OCI-LY7 (cell line): ENCODE results near the gene AAK1. TPM values are rescaled to one million over a fixed set of nuclear protein-coding genes. Genes with fewer than 3 reads are reported as not detected.

Experiments
- BruUV-seq: library from RNA; stranded (reverse); fragments of 400-500 nt; replicated peaks from 2 replicates; lab custom pipeline; 2021; lab: Mats Ljungman, UMichigan
- CTCF ChIA-PET: fragments of 300-600 bp; sonication (Branson Sonifier 250); formaldehyde crosslinking; loops from one replicate; lab custom pipeline; 2022; ENCODE audit warnings: antibody characterized with exemption; ENCODE audit not compliant: unreplicated experiment; lab: Charles Lee
- POLR2A ChIA-PET: fragments of 300-600 bp; sonication (Branson Sonifier 250); formaldehyde crosslinking; loops from one replicate; lab custom pipeline; 2022; ENCODE audit warnings: antibody characterized with exemption; lab: Charles Lee
- DNase-seq: peaks from one replicate; pipeline ENCODE4 v3.0.0-alpha.2; 2015; ENCODE audit warnings: low spot score
- H2AFZ ChIP-seq: fragments of 200-600 bp; sonication (generic), shearing (Covaris generic); 2 replicates; pipeline ENCODE4 v1.6.1; 2014; ENCODE audit warnings: mild to moderate bottlenecking, antibody characterized with exemption, low read length, moderate library complexity
- H3K27ac ChIP-seq: fragments of 200-600 bp; sonication (generic); 2 replicates; pipeline ENCODE4 v1.5.1; 2014; ENCODE audit warnings: mixed run types, low read depth, mild to moderate bottlenecking, moderate library complexity, low read length, inconsistent platforms; ENCODE audit not compliant: poor library complexity, severe bottlenecking
- H3K36me3 ChIP-seq: fragments of 200-600 bp; sonication (generic); 2 replicates; pipeline ENCODE4 v1.6.1; 2014; ENCODE audit warnings: mild to moderate bottlenecking, antibody characterized with exemption, low read length, moderate library complexity, mixed read lengths; ENCODE audit not compliant: insufficient read depth
- H3K4me1 ChIP-seq: fragments of 200-600 bp; sonication (generic); 2 replicates; pipeline ENCODE4 v1.5.1; 2014; ENCODE audit warnings: mild to moderate bottlenecking, low read length; ENCODE audit not compliant: insufficient read depth, poor library complexity, severe bottlenecking
- H3K4me2 ChIP-seq: fragments of 200-600 bp; sonication (generic); 2 replicates; pipeline ENCODE4 v1.6.1; 2014; ENCODE audit warnings: mild to moderate bottlenecking, low read length
- H3K4me3 ChIP-seq: fragments of 200-600 bp; sonication (generic); 2 replicates; pipeline ENCODE4 v1.5.1; 2014; ENCODE audit warnings: mild to moderate bottlenecking, low read depth, low read length; ENCODE audit not compliant: poor library complexity, severe bottlenecking
- H3K79me2 ChIP-seq: fragments of 200-600 bp; sonication (generic); 2 replicates; pipeline ENCODE4 v1.6.1; 2016; ENCODE audit warnings: low read depth, mild to moderate bottlenecking, low read length, moderate library complexity, mixed read lengths; ENCODE audit not compliant: insufficient read depth
- H3K9me2 ChIP-seq: fragments of 200-600 bp; sonication (generic); 2 replicates; pipeline ENCODE4 v1.6.1; 2016; ENCODE audit warnings: mild to moderate bottlenecking, low read length, mixed read lengths; ENCODE audit not compliant: insufficient read depth
- H3K9me3 ChIP-seq: fragments of 200-600 bp; sonication (generic); 2 replicates; pipeline ENCODE4 v1.6.1; 2014; ENCODE audit warnings: mild to moderate bottlenecking, mixed run types, low read length, mixed read lengths
- H4K20me1 ChIP-seq: fragments of 200-600 bp; sonication (generic); 2 replicates; pipeline ENCODE4 v1.6.1; 2014; ENCODE audit warnings: mild to moderate bottlenecking, antibody characterized with exemption, low read length, moderate library complexity, mixed read lengths; ENCODE audit not compliant: insufficient read depth
- EZH2phosphoT487 ChIP-seq: fragments of 200-600 bp; sonication (generic); IDR thresholded peaks from 2 replicates; pipeline ENCODE4 v1.6.1; 2018; ENCODE audit warnings: low read depth, borderline replicate concordance, mild to moderate bottlenecking, mixed run types, antibody characterized with exemption, low read length, moderate library complexity, mixed read lengths
- intact Hi-C: fragments of 100-400 bp; cut with micrococcal nuclease; formaldehyde crosslinking; loops from one replicate; pipeline ENCODE4 v1.10.0; 2022; ENCODE audit not compliant: unreplicated experiment
- total RNA-seq, 2 experiments: library from RNA; depleted of rRNA in 1 of 2; stranded (reverse); fragments of >200 nt in 1 of 2; shearing (Covaris generic) in 1 of 2; gene quantifications; 2 replicates each; pipeline ENCODE4 v1.2.3, GENCODE V29; 2014 to 2022
- TF ChIP-seq, protein P1 (sequence below): fragments of 200-600 bp; sonication (generic); conservative IDR thresholded peaks from 2 replicates; pipeline ENCODE4 v1.5.1; 2014; ENCODE audit warnings: mild to moderate bottlenecking, antibody characterized with exemption, low read length, moderate library complexity, mixed read lengths

The AAK1 gene
- total RNA-seq, 2 experiments from 2014 or later = 8.3 to 8.5 TPM

DNA sequence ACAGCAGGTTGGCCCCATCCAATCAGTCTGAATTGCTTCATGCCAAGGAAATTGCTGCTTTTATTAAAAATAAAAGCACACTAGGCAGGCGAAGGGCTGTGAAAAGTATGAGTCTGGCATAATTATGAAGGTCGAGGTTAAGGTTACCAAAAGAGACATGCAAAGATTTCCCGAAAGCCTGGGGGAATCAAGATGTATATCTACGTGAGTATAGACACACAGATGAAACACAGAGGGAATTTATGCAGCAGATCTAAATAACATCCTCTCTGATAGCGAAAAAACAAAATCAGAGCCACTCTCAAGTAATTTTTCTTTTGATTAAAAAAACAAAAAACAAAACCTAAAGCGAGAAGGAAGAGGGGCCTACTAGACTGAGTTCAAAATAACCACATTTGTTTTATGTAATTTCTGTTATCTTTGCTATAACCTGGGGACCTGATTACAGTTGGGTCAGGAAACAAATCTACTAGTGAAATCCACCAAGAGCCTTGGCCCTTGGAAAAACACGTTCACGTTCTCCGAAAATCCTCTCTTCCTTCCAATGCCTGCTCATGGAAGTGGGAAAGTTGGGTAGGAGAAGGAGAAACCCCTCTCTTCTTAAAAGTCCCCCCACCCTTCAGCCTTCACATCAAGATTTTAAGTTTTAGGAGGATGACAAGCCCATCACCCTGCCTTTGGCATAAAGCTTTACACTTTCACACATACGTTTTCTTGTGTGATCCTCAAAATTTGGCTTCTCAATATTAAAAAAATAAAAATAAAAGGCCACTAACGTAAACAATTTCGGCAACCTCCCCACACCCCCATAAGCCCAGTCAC is 1.4 kb downstream of the AAK1 start:
- ChIA-PET CTCF (no interaction called here), POLR2A (no interaction called here)
- no peak for DNase-seq
- peak overlapping the region; percentile 92 for H3K4me3 ChIP-seq
- H3K79me2 ChIP-seq = no peaks in the 10 kb centered on the region
- peaks cover 18% of the 10 kb centered on the region for H3K4me1 ChIP-seq
- no peak overlapping the region for H3K27ac ChIP-seq
- no peaks in the 10 kb centered on the region for H3K9me3 ChIP-seq
- no peaks in the 10 kb centered on the region for H3K36me3 ChIP-seq
- H2AFZ ChIP-seq = no peak overlapping the region
- TF ChIP-seq, protein P1, sequence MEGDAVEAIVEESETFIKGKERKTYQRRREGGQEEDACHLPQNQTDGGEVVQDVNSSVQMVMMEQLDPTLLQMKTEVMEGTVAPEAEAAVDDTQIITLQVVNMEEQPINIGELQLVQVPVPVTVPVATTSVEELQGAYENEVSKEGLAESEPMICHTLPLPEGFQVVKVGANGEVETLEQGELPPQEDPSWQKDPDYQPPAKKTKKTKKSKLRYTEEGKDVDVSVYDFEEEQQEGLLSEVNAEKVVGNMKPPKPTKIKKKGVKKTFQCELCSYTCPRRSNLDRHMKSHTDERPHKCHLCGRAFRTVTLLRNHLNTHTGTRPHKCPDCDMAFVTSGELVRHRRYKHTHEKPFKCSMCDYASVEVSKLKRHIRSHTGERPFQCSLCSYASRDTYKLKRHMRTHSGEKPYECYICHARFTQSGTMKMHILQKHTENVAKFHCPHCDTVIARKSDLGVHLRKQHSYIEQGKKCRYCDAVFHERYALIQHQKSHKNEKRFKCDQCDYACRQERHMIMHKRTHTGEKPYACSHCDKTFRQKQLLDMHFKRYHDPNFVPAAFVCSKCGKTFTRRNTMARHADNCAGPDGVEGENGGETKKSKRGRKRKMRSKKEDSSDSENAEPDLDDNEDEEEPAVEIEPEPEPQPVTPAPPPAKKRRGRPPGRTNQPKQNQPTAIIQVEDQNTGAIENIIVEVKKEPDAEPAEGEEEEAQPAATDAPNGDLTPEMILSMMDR = no peak
- no peak for TF ChIP-seq EZH2phosphoT487
- intact Hi-C loops = loop anchor here (2.0 to 10.0 kb wide), 3 partner anchors 183 to 255 kb away; partner anchors contain the start of genes GFPT1, GMCL1 and NFU1
- no peaks in the 10 kb centered on the region for H3K9me2 ChIP-seq
- 0 out of 2 replicates have a peak, but pooled peaks cover 12% of the 10 kb centered on the region for H4K20me1 ChIP-seq
- no TSS peak for BruUV-seq
- peak overlapping the region; percentile 77 for H3K4me2 ChIP-seq

DNA sequence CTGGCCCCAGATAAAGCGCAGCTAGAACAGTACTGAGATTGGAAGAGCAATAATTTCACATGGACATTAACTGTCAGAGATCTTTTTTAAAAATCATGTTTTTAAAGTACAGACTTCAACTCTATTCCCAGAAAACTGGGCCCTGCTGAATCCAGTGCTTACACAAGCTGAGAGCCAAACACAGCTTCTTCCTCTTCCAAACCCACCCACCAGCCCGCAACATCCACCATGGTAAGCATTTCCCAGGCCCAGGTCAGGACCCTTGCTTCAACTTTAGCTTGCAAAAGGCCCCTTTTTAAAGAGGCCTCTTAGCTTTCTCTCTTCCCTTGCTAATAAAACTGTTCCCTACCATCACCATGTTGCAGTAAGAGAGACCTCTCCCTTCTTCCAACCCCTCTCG is 2.1 kb downstream of the AAK1 start:
- no TSS peak for BruUV-seq
- peak overlapping the region; percentile 77; the same call in 1 of the 2 replicates for H3K4me2 ChIP-seq
- intact Hi-C loops = loop anchor here (10.0 kb wide), 2 partner anchors 183 to 207 kb away; partner anchors contain the start of genes GMCL1 and NFU1
- H2AFZ ChIP-seq = no peak overlapping the region
- no peak for DNase-seq
- H3K79me2 ChIP-seq = no peaks in the 10 kb centered on the region
- no peak overlapping the region for H3K27ac ChIP-seq
- H3K4me1 ChIP-seq = peaks cover 18% of the 10 kb centered on the region
- H4K20me1 ChIP-seq = 0 out of 2 replicates have a peak, but pooled peaks cover 8% of the 10 kb centered on the region
- TF ChIP-seq EZH2phosphoT487 = no peak
- TF ChIP-seq, protein P1 = no peak
- no peaks in the 10 kb centered on the region for H3K9me3 ChIP-seq
- no peaks in the 10 kb centered on the region for H3K9me2 ChIP-seq
- H3K36me3 ChIP-seq = no peaks in the 10 kb centered on the region
- no peak overlapping the region for H3K4me3 ChIP-seq
- ChIA-PET CTCF (no interaction called here), POLR2A (no interaction called here)

DNA sequence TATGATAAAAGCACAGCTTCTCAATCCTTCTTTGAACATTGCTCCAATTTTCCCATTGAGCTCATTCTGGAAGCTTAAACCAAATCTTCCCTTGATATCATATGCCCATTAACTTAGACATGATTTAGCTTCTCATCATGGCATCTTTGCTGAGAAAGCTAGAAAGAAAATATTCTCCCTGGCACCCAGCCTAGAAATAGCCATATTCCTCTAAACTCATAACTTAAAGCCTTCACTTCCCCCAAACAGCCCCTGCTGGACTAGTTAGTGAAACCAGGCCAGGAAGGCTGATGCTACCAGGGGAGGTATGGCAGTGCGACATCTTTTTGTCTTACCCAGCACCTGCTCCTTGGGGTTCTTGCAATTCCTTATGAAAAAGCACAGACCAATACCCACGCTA is 4.3 kb downstream of the AAK1 start:
- Histone ChIP-seq H3K9me3 (no peaks in the 10 kb centered on the region), H2AFZ (no peak overlapping the region), H3K4me1 (peaks cover 11% of the 10 kb centered on the region), H3K4me2 (no peak overlapping the region), H3K79me2 (no peaks in the 10 kb centered on the region), H3K36me3 (no peaks in the 10 kb centered on the region), H3K27ac (no peak overlapping the region), H3K9me2 (no peaks in the 10 kb centered on the region), H4K20me1 (no peaks in the 10 kb centered on the region), H3K4me3 (no peak overlapping the region)
- POLR2A ChIA-PET = interaction anchor here (1.6 kb wide), 1 partner anchor 12 kb away, joined by 3 read pairs; no protein-coding TSS in a partner anchor
- intact Hi-C loops = no loop called here
- CTCF ChIA-PET = no interaction called here
- DNase-seq = no peak
- BruUV-seq = no TSS peak
- no peak for TF ChIP-seq EZH2phosphoT487
- TF ChIP-seq, protein P1 = no peak
